Mesendoderm (in vitro differentiated cells): Measurements from ENCODE around the gene LRRC42.
"Not testable (repeated sequence)": the region's sequence is repeated elsewhere in the genome, so short reads cannot be mapped to it uniquely, and the experiment has no call there.

Experiments
- DNase-seq: peaks from one replicate; pipeline ENCODE4 v3.0.0; 2013
- H2AK5ac ChIP-seq: 2 replicates; pipeline ENCODE4 v1.6.1; 2013; ENCODE audit warnings: low read length, inconsistent platforms
- H2BK120ac ChIP-seq: 2 replicates; pipeline ENCODE4 v1.6.1; 2013; ENCODE audit warnings: low read depth, mild to moderate bottlenecking, low read length, moderate library complexity, mixed read lengths
- H2BK15ac ChIP-seq: replicated peaks from 2 replicates; pipeline ENCODE4 v1.6.1; 2013; ENCODE audit warnings: low read depth, mild to moderate bottlenecking, moderate library complexity
- H2BK5ac ChIP-seq: 2 replicates; pipeline ENCODE4 v1.6.1; 2013; ENCODE audit warnings: low read length, inconsistent platforms
- H3K18ac ChIP-seq: 2 replicates; pipeline ENCODE4 v1.6.1; 2013; ENCODE audit warnings: mild to moderate bottlenecking, low read length, mixed read lengths
- H3K23ac ChIP-seq: one replicate; pipeline ENCODE4 v1.6.1; 2013; ENCODE audit warnings: low read length
- H3K27ac ChIP-seq: 2 replicates; pipeline ENCODE4 v1.5.1; 2013; ENCODE audit warnings: low read depth, mild to moderate bottlenecking, inconsistent platforms, low read length, moderate library complexity
- H3K27me3 ChIP-seq: 2 replicates; pipeline ENCODE4 v1.6.1; 2013; ENCODE audit warnings: low read length, control low read depth, mild to moderate bottlenecking, inconsistent platforms; ENCODE audit not compliant: insufficient read depth, poor library complexity
- H3K36me3 ChIP-seq: 2 replicates; pipeline ENCODE4 v1.6.1; 2013; ENCODE audit warnings: low read length, inconsistent platforms; ENCODE audit not compliant: control insufficient read depth, insufficient read depth
- H3K4ac ChIP-seq: one replicate; pipeline ENCODE4 v1.6.1; 2013; ENCODE audit warnings: low read depth, mild to moderate bottlenecking, low read length, moderate library complexity
- H3K4me1 ChIP-seq: 2 replicates; pipeline ENCODE4 v1.6.1; 2013; ENCODE audit warnings: low read depth, low read length, inconsistent platforms; ENCODE audit not compliant: control insufficient read depth
- H3K4me2 ChIP-seq: 2 replicates; pipeline ENCODE4 v1.6.1; 2013; ENCODE audit warnings: low read length
- H3K4me3 ChIP-seq: 2 replicates; pipeline ENCODE4 v1.5.1; 2013; ENCODE audit warnings: mild to moderate bottlenecking, low read length
- H3K56ac ChIP-seq: one replicate; pipeline ENCODE4 v1.6.1; 2013; ENCODE audit warnings: low read length
- H3K79me1 ChIP-seq: 2 replicates; pipeline ENCODE4 v1.6.1; 2013; ENCODE audit warnings: low read length, inconsistent platforms
- H3K79me2 ChIP-seq: 2 replicates; pipeline ENCODE4 v1.6.1; 2013; ENCODE audit warnings: mild to moderate bottlenecking, low read length; ENCODE audit not compliant: control insufficient read depth, insufficient read depth
- H3K9ac ChIP-seq: 2 replicates; pipeline ENCODE4 v1.6.1; 2013; ENCODE audit warnings: low read length, inconsistent platforms
- H4K5ac ChIP-seq: one replicate; pipeline ENCODE4 v1.6.1; 2013; ENCODE audit warnings: low read length
- H4K8ac ChIP-seq: one replicate; pipeline ENCODE4 v1.6.1; 2013; ENCODE audit warnings: low read depth, mild to moderate bottlenecking, control low read depth, low read length, moderate library complexity
- WGBS: extraction: QIAGEN DNeasy Blood & Tissue Kit; methylation state at CpG from one replicate; pipeline ENCODE4 v1.1.7; 2013; ENCODE audit warnings: low lambda C conversion rate, missing lambda C conversion rate; ENCODE audit not compliant: insufficient coverage; ENCODE audit errors: extremely low coverage; 5-methylcytosine and 5-hydroxymethylcytosine counted together

The LRRC42 gene

GRCh38 chr1:53967409-53968124, 21.4 kb downstream of the LRRC42 start:
- Histone ChIP-seq H3K27ac (no peak overlapping the region), H3K56ac (no peak overlapping the region), H4K5ac (no peak overlapping the region), H2BK120ac (no peak overlapping the region), H3K18ac (no peak overlapping the region), H3K9ac (no peak overlapping the region), H3K36me3 (no peaks in the 10 kb centered on the region), H3K79me2 (no peaks in the 10 kb centered on the region), H2AK5ac (no peak overlapping the region), H3K4me1 (no peaks in the 10 kb centered on the region), H3K4me2 (no peak overlapping the region), H3K27me3 (no peaks in the 10 kb centered on the region), H3K23ac (no peak overlapping the region), H3K4me3 (no peak overlapping the region), H2BK5ac (no peak overlapping the region), H2BK15ac (no peak overlapping the region), H3K4ac (no peak overlapping the region), H3K79me1 (no peaks in the 10 kb centered on the region), H4K8ac (no peak overlapping the region)
- WGBS = no CpG with 5 or more reads among the region's 7 CpGs
- no peak for DNase-seq

- H3K4me3 ChIP-seq = no peak overlapping the region
- no peak overlapping the region for H2BK5ac ChIP-seq
- H3K9ac ChIP-seq = no peak overlapping the region
- no CpG with 5 or more reads among the region's 2 CpGs for WGBS
- no peaks in the 10 kb centered on the region for H3K27me3 ChIP-seq
- no peak for DNase-seq
- no peak overlapping the region for H3K18ac ChIP-seq
- H2BK15ac ChIP-seq = no peak overlapping the region
- H3K4ac ChIP-seq = no peak overlapping the region
- no peak overlapping the region for H2BK120ac ChIP-seq
- no peak overlapping the region for H3K56ac ChIP-seq
- no peak overlapping the region for H4K8ac ChIP-seq
- no peak overlapping the region for H4K5ac ChIP-seq
- no peak overlapping the region for H2AK5ac ChIP-seq
- no peaks in the 10 kb centered on the region for H3K79me1 ChIP-seq
- H3K79me2 ChIP-seq = no peaks in the 10 kb centered on the region
- H3K27ac ChIP-seq = no peak overlapping the region
- H3K23ac ChIP-seq = no peak overlapping the region
- H3K36me3 ChIP-seq = no peaks in the 10 kb centered on the region
- H3K4me1 ChIP-seq = no peaks in the 10 kb centered on the region
- H3K4me2 ChIP-seq = no peak overlapping the region
These were observed 22.0 kb downstream of the LRRC42 start for GRCh38 chr1:53968125-53968513.

- H4K5ac ChIP-seq, H3K36me3 ChIP-seq, H4K8ac ChIP-seq, H3K4me1 ChIP-seq, H3K4ac ChIP-seq, H3K27me3 ChIP-seq, DNase-seq, H3K27ac ChIP-seq, H2BK5ac ChIP-seq, H3K79me1 ChIP-seq, H2AK5ac ChIP-seq, H3K23ac ChIP-seq, H3K4me2 ChIP-seq, H3K9ac ChIP-seq, H3K18ac ChIP-seq, H2BK120ac ChIP-seq, H3K4me3 ChIP-seq, H2BK15ac ChIP-seq, H3K56ac ChIP-seq, H3K79me2 ChIP-seq: not testable (repeated sequence)
- no CpG with 5 or more reads among the region's 2 CpGs for WGBS
These were observed 23.2 kb downstream of the LRRC42 start for GRCh38 chr1:53969323-53969722.

- Histone ChIP-seq H4K5ac (no peak overlapping the region), H3K4me2 (no peak overlapping the region), H3K9ac (no peak overlapping the region), H3K18ac (no peak overlapping the region), H3K79me1 (no peaks in the 10 kb centered on the region), H3K79me2 (no peaks in the 10 kb centered on the region), H3K4me1 (no peaks in the 10 kb centered on the region), H3K4ac (no peak overlapping the region), H3K56ac (no peak overlapping the region), H3K4me3 (no peak overlapping the region), H2AK5ac (no peak overlapping the region), H3K27me3 (no peaks in the 10 kb centered on the region), H3K36me3 (no peaks in the 10 kb centered on the region), H4K8ac (no peak overlapping the region), H3K27ac (no peak overlapping the region), H2BK15ac (no peak overlapping the region), H2BK5ac (no peak overlapping the region), H3K23ac (no peak overlapping the region), H2BK120ac (no peak overlapping the region)
- WGBS = no CpG with 5 or more reads among the region's 2 CpGs
- no peak for DNase-seq
These were observed 25.6 kb downstream of the LRRC42 start for GRCh38 chr1:53971718-53972117.

- Histone ChIP-seq H3K56ac (no peak overlapping the region), H2BK5ac (no peak overlapping the region), H3K4me2 (no peak overlapping the region), H3K9ac (no peak overlapping the region), H2BK120ac (no peak overlapping the region), H3K4me1 (no peaks in the 10 kb centered on the region), H4K8ac (no peak overlapping the region), H3K36me3 (no peaks in the 10 kb centered on the region), H3K79me2 (no peaks in the 10 kb centered on the region), H3K27me3 (no peaks in the 10 kb centered on the region), H2AK5ac (no peak overlapping the region), H3K4me3 (no peak overlapping the region), H4K5ac (no peak overlapping the region), H3K79me1 (no peaks in the 10 kb centered on the region), H3K23ac (no peak overlapping the region), H3K27ac (no peak overlapping the region), H3K4ac (no peak overlapping the region), H3K18ac (no peak overlapping the region), H2BK15ac (no peak overlapping the region)
- DNase-seq = no peak
- WGBS = no CpG with 5 or more reads among the region's 7 CpGs
These were observed 29.7 kb downstream of the LRRC42 start for GRCh38 chr1:53975861-53976260.
